GM13977 (cell line): Measurements from ENCODE around the gene MKRN1.
"Not testable (repeated sequence)": the region's sequence is repeated elsewhere in the genome, so short reads cannot be mapped to it uniquely, and the experiment has no call there.

Source experiments
- DNase-seq: peaks from one replicate; pipeline ENCODE4 v3.0.0; 2012; ENCODE audit warnings: low spot score
- CTCF ChIP-seq: IDR thresholded peaks from 2 replicates; pipeline ENCODE4 v1.5.1; 2012; ENCODE audit warnings: mild to moderate bottlenecking, control low read depth; ENCODE audit not compliant: insufficient read depth; ENCODE audit errors: extremely low read depth, missing control alignments
- in situ Hi-C: fragments of 300-500 bp; cut with MboI; formaldehyde crosslinking; loops from one replicate; pipeline ENCODE4 v1.12.0; 2022; ENCODE audit warnings: low sequenced_read_pairs, low pct_unique_long_range_greater_than_20kb, mixed read lengths, inconsistent platforms; ENCODE audit not compliant: unreplicated experiment

The MKRN1 gene

GRCh38 chr7:140501966-140502365, 22.7 kb upstream of the MKRN1 start:
- no peak for TF ChIP-seq CTCF
- no peak for DNase-seq
- in situ Hi-C loops = loop anchor here (25.0 kb wide), 1 partner anchor 485 kb away; no protein-coding TSS in a partner anchor

- in situ Hi-C loops = not testable (repeated sequence)
These were observed 18.5 kb upstream of the MKRN1 start for GRCh38 chr7:140497807-140498206.

GRCh38 chr7:140497241-140497769, 18.0 kb upstream of the MKRN1 start:
- TF ChIP-seq CTCF = no peak
- DNase-seq = no peak
- in situ Hi-C loops = no loop called here

More at GRCh38 chr7:140497807-140498206, 18.5 kb upstream of the MKRN1 start:
- not testable (repeated sequence) for DNase-seq

GRCh38 chr7:140495514-140496097, 16.3 kb upstream of the MKRN1 start:
- DNase-seq = no peak
- TF ChIP-seq CTCF = no peak
- in situ Hi-C loops = no loop called here

- no peak for DNase-seq
- TF ChIP-seq CTCF = no peak
- in situ Hi-C loops = no loop called here
These were observed 15.6 kb upstream of the MKRN1 start for GRCh38 chr7:140494867-140495266.

- in situ Hi-C loops = no loop called here
- no peak for TF ChIP-seq CTCF
- DNase-seq = no peak
These were observed 9.7 kb upstream of the MKRN1 start for GRCh38 chr7:140489026-140489359.

GRCh38 chr7:140485500-140486265, 6.4 kb upstream of the MKRN1 start:
- TF ChIP-seq CTCF = no peak
- DNase-seq = no peak
- in situ Hi-C loops = no loop called here
